C4-2B (cell line): ENCODE results near the gene GALNT14.

Experiments used
- CTCF ChIP-seq: fragments of 450-650 bp; conservative IDR thresholded peaks from 2 replicates; pipeline ENCODE4 v1.5.1; 2017; ENCODE audit warnings: mild to moderate bottlenecking
- ZFX ChIP-seq: fragments of 450-650 bp; IDR thresholded peaks from 2 replicates; pipeline ENCODE4 v1.6.1; 2017

GRCh38 chr2:30966786-30967185 lies 171.5 kb downstream of the GALNT14 start:
- TF ChIP-seq CTCF (no peak), ZFX (no peak)
